Hepatocyte (in vitro differentiated cells): ENCODE measurements around the gene RPAIN. TPM values are rescaled to one million over a fixed set of nuclear protein-coding genes. Genes with fewer than 3 reads are reported as not detected.

Source experiments
- DNase-seq: peaks from one replicate; pipeline ENCODE4 v3.0.0-alpha.2; 2016; ENCODE audit warnings: low spot score
- H2AFZ ChIP-seq: fragments of 200-600 bp; sonication (generic); 2 replicates; pipeline ENCODE4 v1.6.0; 2016; ENCODE audit warnings: antibody characterized with exemption, mild to moderate bottlenecking
- H3K27ac ChIP-seq: fragments of 200-600 bp; sonication (generic); 2 replicates; pipeline ENCODE4 v1.5.1; 2016; ENCODE audit warnings: mild to moderate bottlenecking
- H3K27me3 ChIP-seq: fragments of 200-600 bp; sonication (generic); 2 replicates; pipeline ENCODE4 v1.6.1; 2016
- H3K36me3 ChIP-seq: fragments of 200-600 bp; sonication (generic); replicated peaks from 2 replicates; pipeline ENCODE4 v1.5.1; 2016; ENCODE audit warnings: low read depth; ENCODE audit not compliant: insufficient read depth
- H3K4me1 ChIP-seq: fragments of 200-600 bp; sonication (generic); 2 replicates; pipeline ENCODE4 v1.5.1; 2016; ENCODE audit warnings: mild to moderate bottlenecking, moderate library complexity; ENCODE audit not compliant: insufficient read depth
- H3K4me2 ChIP-seq: fragments of 200-600 bp; sonication (generic); 2 replicates; pipeline ENCODE4 v1.6.0; 2016
- H3K4me3 ChIP-seq: fragments of 200-600 bp; sonication (generic); 2 replicates; pipeline ENCODE4 v1.5.1; 2016; ENCODE audit warnings: mild to moderate bottlenecking
- H3K79me2 ChIP-seq: fragments of 200-600 bp; sonication (generic); 2 replicates; pipeline ENCODE4 v1.6.0; 2017; ENCODE audit warnings: mild to moderate bottlenecking
- H3K9me2 ChIP-seq: fragments of 200-600 bp; sonication (generic); replicated peaks from 2 replicates; pipeline ENCODE4 v1.6.0; 2017; ENCODE audit warnings: mild to moderate bottlenecking; ENCODE audit not compliant: insufficient read depth
- H3K9me3 ChIP-seq: fragments of 200-600 bp; sonication (generic); 2 replicates; pipeline ENCODE4 v1.5.1; 2016; ENCODE audit warnings: low read depth, mild to moderate bottlenecking
- H4K20me1 ChIP-seq: fragments of 200-600 bp; sonication (generic); 2 replicates; pipeline ENCODE4 v1.6.0; 2016; ENCODE audit warnings: mild to moderate bottlenecking; ENCODE audit not compliant: insufficient read depth, poor library complexity, severe bottlenecking
- CTCF ChIP-seq: fragments of 200-600 bp; sonication (generic); IDR thresholded peaks from 2 replicates; pipeline ENCODE4 v1.5.1; 2016; ENCODE audit warnings: antibody characterized with exemption, mild to moderate bottlenecking; ENCODE audit not compliant: poor library complexity
- EZH2 ChIP-seq: fragments of 200-600 bp; sonication (generic); IDR thresholded peaks from 2 replicates; pipeline ENCODE4 v1.6.1; 2016; ENCODE audit warnings: antibody characterized with exemption, mild to moderate bottlenecking, borderline replicate concordance
- EZH2phosphoT487 ChIP-seq: fragments of 200-600 bp; sonication (generic); IDR thresholded peaks from one replicate; pipeline ENCODE4 v1.6.1; 2018; ENCODE audit warnings: antibody characterized with exemption, mild to moderate bottlenecking, low read depth, moderate library complexity; ENCODE audit not compliant: unreplicated experiment, severe bottlenecking
- WGBS: methylation state at CpG from one replicate; pipeline ENCODE4 v1.1.6; 2016; ENCODE audit warnings: low lambda C conversion rate; ENCODE audit errors: missing lambda C conversion rate; 5-methylcytosine and 5-hydroxymethylcytosine counted together
- polyA plus RNA-seq: library from polyadenylated mRNA; unstranded; fragments of >200 nt; fragmentation: Nextera tagmentation; extraction: Ambion mirVana; gene quantifications from 2 replicates; pipeline ENCODE4 v1.2.1, GENCODE V29; 2016
- total RNA-seq: library from RNA; depleted of rRNA; stranded (reverse); fragments of >200 nt; gene quantifications from 2 replicates; pipeline ENCODE4 v1.2.3, GENCODE V29; 2014

RPAIN gene
- total and polyA plus RNA-seq, 2 experiments from 2014 or later, result 51.6 to 57.6 TPM

DNA sequence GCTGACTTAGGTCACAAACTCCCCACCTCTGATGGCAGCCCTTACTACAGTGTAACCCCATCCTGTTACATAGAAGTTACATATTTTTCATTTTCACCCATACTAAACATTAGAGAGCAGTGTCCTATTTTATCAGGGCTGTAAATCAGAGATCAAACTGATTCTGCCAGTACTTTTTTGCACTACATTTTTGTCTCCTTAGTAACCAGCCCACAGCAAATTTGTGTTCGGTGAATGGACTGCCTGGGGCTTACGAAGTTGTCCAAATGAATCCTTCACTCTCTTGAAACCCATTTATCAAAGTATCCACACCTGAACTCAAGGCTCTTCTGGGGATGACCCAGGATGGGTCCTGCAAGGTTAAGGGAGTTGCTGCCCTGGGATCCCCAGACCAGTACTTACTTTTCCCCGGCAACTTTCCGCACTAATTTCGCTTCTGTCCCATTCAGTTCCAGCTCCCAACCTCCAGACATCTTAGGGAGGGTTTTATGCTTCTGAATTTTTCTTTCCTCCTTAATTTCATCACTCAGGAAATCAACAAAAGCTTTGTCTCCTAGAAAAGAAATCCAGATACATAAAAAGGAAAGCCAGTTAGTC lies 17.8 kb downstream of the RPAIN start:
- H4K20me1 ChIP-seq, result no peaks in the 10 kb centered on the region
- no peaks in the 10 kb centered on the region for H3K9me2 ChIP-seq
- H3K27ac ChIP-seq, result peak overlapping the region; percentile 62
- TF ChIP-seq CTCF (no peak), EZH2 (no peak), EZH2phosphoT487 (no peak)
- peaks cover 39% of the 10 kb centered on the region for H3K79me2 ChIP-seq
- peak overlapping the region; percentile 57 for H2AFZ ChIP-seq
- peak overlapping the region; percentile 78 for H3K4me2 ChIP-seq
- H3K27me3 ChIP-seq, result no peaks in the 10 kb centered on the region
- WGBS, result 66% methylated on average over 5 of the region's 5 CpGs
- peak overlapping the region; percentile 84 for H3K4me3 ChIP-seq
- peaks cover 6% of the 10 kb centered on the region for H3K4me1 ChIP-seq
- peaks cover 3% of the 10 kb centered on the region for H3K36me3 ChIP-seq
- no peaks in the 10 kb centered on the region for H3K9me3 ChIP-seq
- no peak for DNase-seq

DNA sequence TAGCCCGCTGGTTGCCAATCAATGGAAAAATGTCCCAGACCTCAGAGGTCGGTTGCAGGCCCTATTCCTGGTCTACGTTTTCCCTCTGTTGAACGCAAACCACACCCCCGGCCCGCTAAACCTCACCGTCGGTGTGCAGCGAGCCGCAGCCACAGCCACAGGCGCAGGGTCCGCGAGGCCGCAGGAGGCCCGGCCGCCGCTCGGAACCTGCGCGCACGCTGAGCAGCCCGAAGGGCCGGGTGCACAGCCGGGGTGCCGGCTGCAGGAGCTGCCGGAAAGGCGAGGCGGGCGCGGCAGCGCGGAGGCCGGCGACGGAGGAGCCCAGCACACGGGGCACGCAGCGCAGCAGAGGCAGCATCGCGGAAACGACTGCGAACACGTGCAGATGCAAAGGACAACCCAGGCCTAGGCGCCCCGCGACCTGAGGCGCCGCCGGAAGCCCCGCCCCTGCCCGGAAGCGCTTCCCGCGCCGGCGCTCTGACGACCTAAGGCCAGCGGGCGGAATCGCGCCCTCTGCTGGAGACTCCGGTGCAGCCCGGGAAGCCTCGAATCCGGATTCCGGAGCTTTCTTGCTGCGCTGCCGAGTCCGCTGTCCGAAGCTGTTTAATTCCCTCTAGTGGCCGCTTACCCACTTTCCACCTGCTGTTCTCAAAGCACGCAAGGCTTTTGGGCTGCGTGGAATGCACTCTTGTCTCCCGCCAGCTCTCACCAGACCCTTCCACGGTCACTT lies 18.9 kb downstream of the RPAIN start, which contains the start of gene C1QBP:
C1QBP (minus strand) TSS at position 440 of the 730 bp plus-strand sequence; CDS start at position 358, 82 bp downstream.
- WGBS, result 1% methylated on average over 64 of the region's 75 CpGs
- Histone ChIP-seq H2AFZ (peak within 1 kb of the TSS; percentile 57), H3K9me3 (no peaks in the 10 kb centered on the region), H3K27ac (peak within 1 kb of the TSS; percentile 67), H3K9me2 (no peaks in the 10 kb centered on the region), H3K4me1 (peaks cover 6% of the 10 kb centered on the region), H4K20me1 (no peaks in the 10 kb centered on the region), H3K36me3 (peaks cover 3% of the 10 kb centered on the region), H3K27me3 (no peaks in the 10 kb centered on the region), H3K79me2 (peaks cover 39% of the 10 kb centered on the region), H3K4me3 (peak within 1 kb of the TSS; percentile 84), H3K4me2 (peak within 1 kb of the TSS; percentile 78)
- TF ChIP-seq EZH2 (no peak), CTCF (peak; percentile 99)
- peak; percentile 96 for DNase-seq

GRCh38 chr17:5439446-5439764 lies 19.4 kb downstream of the RPAIN start:
- H3K27me3 ChIP-seq, result no peaks in the 10 kb centered on the region
- peak overlapping the region; percentile 36 for H2AFZ ChIP-seq
- no peak overlapping the region for H3K4me3 ChIP-seq
- peak overlapping the region; percentile 71 for H3K4me2 ChIP-seq
- H3K9me3 ChIP-seq, result no peaks in the 10 kb centered on the region
- WGBS, result 38% methylated on average over 1 of the region's 1 CpG
- H3K4me1 ChIP-seq, result peaks cover 6% of the 10 kb centered on the region
- no peaks in the 10 kb centered on the region for H3K9me2 ChIP-seq
- TF ChIP-seq EZH2phosphoT487, result no peak
- TF ChIP-seq EZH2, result no peak
- no peak for TF ChIP-seq CTCF
- H3K79me2 ChIP-seq, result peaks cover 39% of the 10 kb centered on the region
- DNase-seq, result no peak
- H3K36me3 ChIP-seq, result peaks cover 3% of the 10 kb centered on the region
- H4K20me1 ChIP-seq, result no peaks in the 10 kb centered on the region
- H3K27ac ChIP-seq, result peak overlapping the region; percentile 67
